Suppressor macrophage (primary cell): Measurements from ENCODE around the gene GORAB.

Source experiments
- DNase-seq, 4 experiments: peaks; one replicate each; pipeline ENCODE4 v3.0.0-alpha.2; 2020 to 2022

GORAB gene

DNA sequence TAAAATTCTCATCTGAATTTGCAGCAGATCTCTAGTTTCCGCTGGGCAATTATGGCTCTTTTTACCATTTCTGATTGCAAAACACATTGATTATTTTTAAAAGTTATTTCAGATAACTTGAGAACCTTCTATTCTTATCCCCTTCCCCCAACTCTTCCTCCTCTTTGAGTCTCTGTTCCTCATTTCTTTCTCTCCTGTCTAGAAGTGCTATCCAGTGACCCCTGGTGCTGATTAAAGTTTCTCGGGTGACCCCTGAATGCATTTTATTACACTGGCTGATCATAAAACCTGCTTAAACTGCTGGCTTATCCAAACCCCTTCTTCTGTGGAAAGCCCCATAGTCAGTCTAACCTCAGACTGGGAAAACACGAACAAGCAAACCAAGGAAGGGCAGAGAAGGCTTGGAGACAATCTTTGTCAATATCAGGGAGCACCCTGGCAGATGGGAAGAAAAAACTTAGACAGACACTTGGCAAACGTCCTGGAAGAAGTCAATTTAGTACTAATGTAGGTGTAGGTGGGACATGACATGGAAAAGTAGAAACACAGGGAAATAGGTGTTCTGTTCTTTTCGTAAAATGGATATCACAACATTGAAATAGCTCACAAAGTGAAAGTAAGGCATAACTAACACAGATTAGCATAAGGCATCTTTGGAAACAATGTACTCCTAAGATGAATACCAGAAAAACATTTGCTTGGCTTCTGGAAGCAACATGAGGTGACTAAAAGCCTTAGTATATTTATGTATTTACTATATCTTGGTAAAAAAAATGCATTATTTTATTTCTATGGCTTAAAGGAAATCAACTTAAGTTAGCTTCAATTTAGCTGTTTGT is 61.4 kb downstream of the GORAB start:
- no peak for DNase-seq

DNA sequence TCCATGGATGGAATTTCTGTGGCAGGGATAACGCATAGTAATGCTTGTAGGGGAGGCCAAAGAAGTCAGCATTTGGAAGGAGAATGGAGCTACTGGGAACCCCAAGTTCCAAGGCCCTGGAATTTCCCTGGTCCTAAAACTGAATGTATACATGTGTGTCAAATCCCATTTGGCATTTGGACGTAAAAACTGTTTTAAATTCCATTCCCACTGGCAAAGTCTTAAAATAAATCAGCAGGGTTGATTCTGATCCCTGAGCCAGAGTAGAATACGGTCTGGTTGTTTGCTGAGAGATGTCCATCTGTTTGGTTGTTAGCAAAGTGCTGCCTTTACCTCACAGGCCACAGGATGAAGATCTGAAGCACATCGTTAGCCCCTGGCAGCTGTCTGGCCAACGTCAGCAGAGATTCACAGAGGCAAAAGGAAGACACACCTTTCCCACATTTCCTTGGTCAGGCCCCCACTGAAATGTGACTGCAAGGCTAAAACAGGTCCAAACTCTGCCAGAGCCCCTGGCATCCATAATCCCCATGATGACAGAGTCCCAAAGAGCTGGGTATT is 62.2 kb downstream of the GORAB start:
- DNase-seq = no peak

DNA sequence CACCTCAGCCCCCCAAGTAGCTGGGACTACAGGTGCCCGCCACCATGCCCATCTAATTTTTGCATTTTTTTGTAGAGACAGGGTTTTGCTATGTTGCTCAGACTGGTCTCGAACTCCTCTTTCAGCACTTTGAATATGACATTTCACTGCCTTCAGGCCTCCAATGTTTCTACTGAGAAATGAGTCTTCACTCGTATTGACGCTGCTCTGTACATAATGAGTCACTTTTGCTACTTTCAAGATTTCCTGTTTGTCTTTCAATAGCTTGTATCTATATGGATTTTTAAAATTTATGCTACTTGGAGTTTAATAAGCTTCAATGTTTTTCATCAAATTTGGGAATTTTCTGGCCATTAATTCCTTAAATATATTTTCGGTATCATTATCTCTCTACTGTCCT is 64.7 kb downstream of the GORAB start:
- no peak for DNase-seq

DNA sequence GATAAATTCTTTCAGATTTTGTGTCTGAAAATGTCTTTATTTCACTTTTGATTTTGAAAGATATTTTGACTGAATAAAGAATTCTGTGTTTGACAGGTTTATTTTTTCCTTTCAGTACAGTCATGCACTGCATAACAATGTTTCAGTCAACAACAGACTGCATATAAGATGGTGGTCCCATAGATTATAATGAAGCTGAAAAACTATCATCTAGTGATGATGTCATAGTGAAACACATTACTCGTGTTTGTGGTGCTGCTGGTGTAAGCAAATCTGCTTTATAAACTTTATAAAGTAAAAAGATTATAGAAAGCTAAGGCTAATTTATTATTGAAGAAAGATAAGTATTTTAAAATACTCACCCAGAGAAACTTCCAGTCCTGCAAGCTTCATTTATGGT is 66.7 kb downstream of the GORAB start:
- DNase-seq = no peak

DNA sequence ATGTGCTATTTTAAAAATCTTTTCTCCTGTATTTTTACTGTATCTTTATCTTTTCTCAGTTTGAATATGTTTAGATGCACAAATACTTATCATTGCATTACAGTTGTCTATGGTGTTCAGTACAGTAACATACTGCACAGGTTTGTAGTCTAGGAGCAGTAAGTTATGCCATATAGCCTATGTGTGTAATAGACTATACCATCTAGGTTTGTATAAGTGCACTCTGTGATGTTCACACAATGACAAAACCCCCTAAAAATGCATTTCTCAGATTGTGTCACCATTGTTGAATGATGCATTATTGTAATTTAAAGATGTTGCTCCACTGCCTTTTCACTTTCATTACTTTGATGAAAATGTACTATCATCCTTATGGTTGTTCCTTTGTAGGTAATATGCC is 67.1 kb downstream of the GORAB start:
- no peak for DNase-seq

DNA sequence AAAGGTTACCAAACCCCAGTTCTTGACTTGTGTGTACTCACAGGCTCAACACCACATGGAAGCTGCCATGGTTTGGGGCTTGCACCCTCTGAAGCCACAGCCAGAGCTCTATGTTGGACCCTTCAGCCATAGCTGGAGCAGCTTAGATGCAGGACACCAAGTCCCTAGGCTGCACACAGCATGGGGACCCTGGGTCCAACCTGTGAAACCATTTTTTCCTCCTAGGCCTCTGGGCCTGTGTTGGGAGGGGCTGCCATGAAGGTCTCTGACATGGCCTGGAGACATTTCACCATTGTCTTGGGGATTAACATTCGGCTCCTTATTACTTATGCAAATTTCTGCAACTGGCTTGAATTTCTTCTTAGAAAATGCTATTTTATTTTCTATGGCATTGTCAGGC is 69.9 kb downstream of the GORAB start:
- no peak for DNase-seq
